Stimulated activated naive B cell treated with anti-CD40 and anti-IgM and Interleukin-4, amounts not matched to agents 10 μg/mL and 1 μg/mL and 100 μg/mL, for 72 hours (primary cell): ENCODE measurements around the gene RHBDL1.

ENCODE experiments used
- ATAC-seq, 2 donors: fragments of 150-1000 bp; cut with Tn5 transposase; replicated peaks; 2 replicates each; pipeline ENCODE4 v1.10.0; 2021; ENCODE audit warnings: moderate library complexity in 1 of 2
- DNase-seq: peaks from one replicate; pipeline ENCODE4 v3.0.0; 2021
- H3K27ac Mint-ChIP-seq: one replicate; pipeline ENCODE4 v1.8.0; 2022; ENCODE audit warnings: mild to moderate bottlenecking, mixed read lengths
- H3K27me3 Mint-ChIP-seq, 2 donors: one replicate each; pipeline ENCODE4 v1.8.0; 2022; ENCODE audit warnings: mixed read lengths in 2 of 2
- H3K36me3 Mint-ChIP-seq, 2 donors: one replicate each; pipeline ENCODE4 v1.8.0; 2022; ENCODE audit warnings: mixed read lengths in 2 of 2, mild to moderate bottlenecking in 1 of 2
- H3K4me1 Mint-ChIP-seq, 2 donors: one replicate each; pipeline ENCODE4 v1.8.0; 2022; ENCODE audit warnings: mixed read lengths in 2 of 2, mild to moderate bottlenecking in 1 of 2
- H3K4me3 Mint-ChIP-seq, 2 donors: one replicate each; pipeline ENCODE4 v1.8.0; 2022; ENCODE audit warnings: mild to moderate bottlenecking in 2 of 2, mixed read lengths in 2 of 2, moderate library complexity in 1 of 2
- H3K9me3 Mint-ChIP-seq, 2 donors: one replicate each; pipeline ENCODE4 v1.8.0; 2022; ENCODE audit warnings: mixed read lengths in 2 of 2, mild to moderate bottlenecking in 1 of 2

Gene RHBDL1

DNA sequence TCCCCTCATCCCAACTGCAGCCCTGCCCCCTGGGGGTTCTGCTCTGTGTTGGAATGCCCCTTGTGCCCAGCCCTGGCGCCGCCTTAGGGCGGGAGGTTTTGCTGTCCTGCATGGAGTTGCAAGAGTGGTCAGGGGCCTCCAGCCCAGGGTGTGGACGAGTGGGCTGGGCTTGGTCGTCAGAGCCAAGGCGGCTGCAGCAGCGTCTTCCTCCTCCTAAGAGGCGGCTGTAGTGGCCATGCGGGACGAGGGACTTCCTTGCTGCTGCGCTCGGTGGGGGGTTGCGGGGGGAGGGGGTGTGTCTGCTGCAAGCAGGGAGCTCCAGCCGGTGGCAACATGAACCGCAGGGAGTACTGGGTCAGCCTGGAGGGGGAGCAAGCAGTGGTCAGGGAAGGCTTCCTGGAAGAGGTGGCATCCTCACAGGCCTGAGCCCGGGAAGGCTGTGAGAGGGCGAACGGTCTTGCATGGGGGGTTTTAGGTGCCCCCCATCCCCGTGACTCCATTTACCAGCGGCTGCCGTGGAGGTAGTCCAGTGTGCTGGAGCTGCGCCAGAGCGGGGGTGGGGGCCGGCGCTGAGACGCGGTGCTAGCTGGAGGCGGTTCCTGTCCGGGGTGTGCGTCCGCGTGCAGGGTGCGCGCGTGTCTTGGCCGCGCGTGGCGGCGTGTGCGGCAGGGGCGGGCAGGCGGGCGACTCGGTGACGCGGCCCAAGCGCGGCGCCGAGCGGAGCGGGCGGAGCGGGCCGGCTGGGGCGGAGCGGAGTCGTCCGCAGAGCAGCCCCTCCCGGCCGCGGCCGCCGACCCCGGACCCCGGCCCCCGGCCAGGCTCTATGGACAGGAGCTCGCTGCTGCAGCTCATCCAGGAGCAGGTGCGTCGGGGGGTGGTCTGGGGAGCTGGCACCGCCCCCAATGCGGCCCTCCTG lies at the start of gene RHBDL1:
Gene RHBDL1 (plus strand): TSS at position 704 of the 916 bp plus-strand sequence. CDS start 120 bp downstream, at position 824.
- no peaks in the 10 kb centered on the region for H3K9me3 Mint-ChIP-seq
- H3K4me3 Mint-ChIP-seq: peak within 1 kb of the TSS; percentile 55 to 59
- no peak for ATAC-seq
- peaks cover 17 to 21% of the 10 kb centered on the region in 2 donors for H3K4me1 Mint-ChIP-seq
- peak within 1 kb of the TSS; percentile 56 for H3K27ac Mint-ChIP-seq
- H3K36me3 Mint-ChIP-seq: peaks cover 13 to 35% of the 10 kb centered on the region in 2 donors
- no peak for DNase-seq
- peaks cover 13 to 25% of the 10 kb centered on the region in 2 donors for H3K27me3 Mint-ChIP-seq

DNA sequence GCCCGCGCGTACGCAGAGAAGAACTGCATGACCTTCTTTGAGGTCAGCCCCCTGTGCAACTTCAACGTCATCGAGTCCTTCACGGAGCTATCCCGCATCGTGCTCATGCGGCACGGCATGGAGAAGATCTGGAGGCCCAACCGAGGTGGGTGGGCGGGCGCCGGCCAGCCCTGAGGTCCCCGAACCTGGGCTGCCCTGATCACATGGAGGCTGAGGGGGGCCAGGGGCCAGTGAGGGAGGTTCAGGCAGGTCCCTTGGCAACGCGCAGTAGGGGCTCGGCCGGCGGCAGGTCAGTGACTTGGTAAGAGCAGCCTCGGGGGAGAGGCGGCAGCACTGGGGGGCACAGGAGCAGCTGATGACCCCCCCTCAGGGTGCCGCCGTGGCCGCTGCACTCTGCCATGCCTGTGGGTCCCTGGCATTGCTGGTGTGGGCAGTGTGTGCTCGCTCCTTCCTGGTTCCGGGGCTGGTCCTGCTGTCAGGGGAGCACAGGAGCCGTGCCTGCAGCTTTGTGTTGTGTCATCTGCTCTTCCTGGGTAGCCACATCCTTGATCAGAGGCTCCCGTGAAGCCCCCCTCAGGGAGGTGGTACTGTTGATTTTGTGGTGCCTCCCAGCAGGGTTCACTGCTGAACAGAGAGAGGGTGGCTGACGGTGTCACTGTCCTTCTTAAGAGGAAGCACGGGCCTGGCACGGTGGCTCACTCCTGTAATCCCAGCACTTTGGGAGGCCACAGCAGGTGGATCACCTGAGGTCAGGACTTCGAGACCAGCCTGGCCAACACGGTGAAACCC lies 49.3 kb upstream of the RHBDL1 start:
- H3K36me3 Mint-ChIP-seq: peaks cover 11 to 13% of the 10 kb centered on the region in 2 donors
- H3K27me3 Mint-ChIP-seq: no peaks in the 10 kb centered on the region
- H3K4me3 Mint-ChIP-seq: no peak overlapping the region
- DNase-seq: no peak
- H3K4me1 Mint-ChIP-seq: peaks cover 0 to 2% of the 10 kb centered on the region in 2 donors
- no peaks in the 10 kb centered on the region for H3K9me3 Mint-ChIP-seq
- H3K27ac Mint-ChIP-seq: no peak overlapping the region
- ATAC-seq: no peak

DNA sequence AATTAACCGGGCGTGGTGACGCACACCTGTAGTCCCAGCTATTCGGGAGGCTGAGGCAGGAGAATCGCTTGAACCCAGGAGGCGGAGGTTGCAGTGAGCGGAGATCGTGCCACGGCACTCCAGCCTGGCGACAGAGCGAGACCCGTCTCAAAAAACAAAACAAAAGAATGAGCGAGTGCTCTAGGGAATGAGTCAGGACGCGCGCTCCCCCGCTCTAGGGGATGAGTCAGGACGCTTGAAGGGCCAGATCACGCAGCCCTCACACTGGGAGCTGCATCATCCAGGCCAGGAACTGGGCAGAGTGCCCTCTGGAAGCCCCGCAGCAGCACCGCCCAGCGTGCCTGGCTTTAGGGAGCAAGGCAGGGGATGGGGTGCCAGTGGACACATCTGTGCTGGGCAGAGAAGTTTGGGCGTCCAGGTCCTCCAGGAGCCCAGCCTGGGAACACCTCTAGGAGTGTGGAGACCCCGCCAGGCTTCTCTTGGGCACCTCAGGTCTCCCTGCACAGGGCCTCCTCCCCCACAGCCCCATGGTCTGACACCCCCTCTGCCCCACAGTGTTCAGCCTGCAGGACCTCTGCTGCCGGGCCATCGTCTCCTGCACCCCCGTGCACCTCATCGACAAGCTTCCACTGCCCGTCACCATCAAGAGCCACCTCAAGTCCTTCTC lies 48.6 kb upstream of the RHBDL1 start:
- no peak for DNase-seq
- Mint-ChIP-seq H3K36me3 (peaks cover 11 to 13% of the 10 kb centered on the region in 2 donors), H3K4me3 (no peak overlapping the region), H3K9me3 (no peaks in the 10 kb centered on the region), H3K27me3 (no peaks in the 10 kb centered on the region), H3K27ac (no peak overlapping the region), H3K4me1 (no peaks in the 10 kb centered on the region)
- no peak for ATAC-seq

GRCh38 chr16:627454-628239 lies 47.8 kb upstream of the RHBDL1 start:
- no peak overlapping the region for H3K27ac Mint-ChIP-seq
- H3K4me3 Mint-ChIP-seq: no peak overlapping the region
- no peaks in the 10 kb centered on the region for H3K9me3 Mint-ChIP-seq
- peaks cover 0 to 1% of the 10 kb centered on the region in 2 donors for H3K4me1 Mint-ChIP-seq
- DNase-seq: no peak
- H3K27me3 Mint-ChIP-seq: no peaks in the 10 kb centered on the region
- H3K36me3 Mint-ChIP-seq: peaks cover 11 to 15% of the 10 kb centered on the region in 2 donors
- no peak for ATAC-seq

DNA sequence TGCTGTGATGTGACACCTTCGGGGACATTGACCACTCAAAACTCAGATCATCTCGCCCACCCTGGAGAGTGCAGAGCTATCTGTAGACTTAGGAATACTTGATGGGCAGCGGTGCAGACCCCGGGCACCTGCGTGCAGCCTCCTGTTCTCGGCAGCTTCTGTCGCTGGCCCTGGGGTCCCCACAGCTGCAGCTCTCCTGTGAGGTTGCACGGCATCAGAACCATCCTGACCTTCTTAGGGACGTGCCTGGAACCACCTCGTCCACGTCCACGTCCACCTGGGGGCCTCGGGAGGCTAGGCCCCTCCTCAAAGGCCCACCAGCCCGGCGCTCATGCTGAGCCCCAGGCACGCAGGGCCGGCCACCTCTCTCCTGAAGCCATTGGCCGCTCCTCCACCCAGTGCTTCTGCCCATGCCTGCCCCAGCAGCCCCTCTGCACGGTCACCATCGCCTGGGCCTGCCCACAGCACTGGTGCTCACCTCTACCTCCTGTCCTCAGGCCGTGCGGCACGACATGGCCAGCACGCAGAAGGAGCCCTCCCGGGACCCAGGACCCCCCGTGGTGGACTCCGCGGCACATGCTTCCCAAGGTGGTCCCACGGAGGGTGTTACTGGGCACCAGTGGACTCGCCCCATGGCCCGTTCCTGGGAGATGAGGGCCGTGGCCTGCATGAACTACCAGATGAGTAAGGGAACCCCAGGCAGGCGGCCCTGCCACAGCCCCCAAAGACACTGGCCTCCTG lies 47.0 kb upstream of the RHBDL1 start:
- DNase-seq: no peak
- no peak overlapping the region for H3K4me3 Mint-ChIP-seq
- H3K9me3 Mint-ChIP-seq: no peaks in the 10 kb centered on the region
- H3K27me3 Mint-ChIP-seq: no peaks in the 10 kb centered on the region
- no peak overlapping the region for H3K27ac Mint-ChIP-seq
- ATAC-seq: no peak
- peaks cover 0 to 1% of the 10 kb centered on the region in 2 donors for H3K4me1 Mint-ChIP-seq
- peaks cover 11 to 15% of the 10 kb centered on the region in 2 donors for H3K36me3 Mint-ChIP-seq

DNA sequence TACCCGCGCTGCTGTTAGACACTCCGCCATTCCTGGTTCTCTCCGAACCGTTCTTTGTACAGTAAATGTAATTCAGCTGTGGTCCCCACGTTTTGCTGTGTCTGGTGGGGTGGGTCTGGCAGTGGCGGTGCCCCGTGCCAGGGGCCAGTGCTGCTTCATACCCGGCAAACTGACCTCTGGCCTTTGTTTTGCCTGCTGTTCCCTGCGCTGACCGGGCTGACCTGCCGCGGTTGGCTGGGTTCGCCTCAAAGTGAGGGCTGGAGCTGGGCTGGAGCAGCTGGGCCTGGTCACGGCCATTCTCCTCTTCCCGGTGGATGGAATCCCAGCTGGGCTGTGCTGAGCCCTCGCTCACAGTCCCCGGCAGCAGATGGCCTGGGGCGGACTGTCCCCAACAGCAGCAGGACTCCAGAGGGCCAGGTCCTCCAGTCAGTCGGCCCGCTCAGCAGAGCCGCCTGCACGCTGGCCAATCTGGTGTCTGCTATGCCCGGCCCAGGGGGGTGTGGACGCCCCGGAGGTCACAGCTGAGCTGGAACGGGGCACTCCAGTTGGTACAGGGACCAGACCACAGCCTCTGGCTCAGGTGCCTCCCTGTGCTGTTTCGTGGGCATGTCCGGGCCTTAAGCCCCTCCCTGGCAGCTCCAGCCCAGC lies 46.2 kb upstream of the RHBDL1 start:
- DNase-seq (no peak), ATAC-seq (no peak)
- H3K27ac Mint-ChIP-seq: no peak overlapping the region
- no peaks in the 10 kb centered on the region for H3K27me3 Mint-ChIP-seq
- H3K4me3 Mint-ChIP-seq: no peak overlapping the region
- peaks cover 11 to 15% of the 10 kb centered on the region in 2 donors for H3K36me3 Mint-ChIP-seq
- no peaks in the 10 kb centered on the region for H3K9me3 Mint-ChIP-seq
- peaks cover 1% of the 10 kb centered on the region in 2 donors for H3K4me1 Mint-ChIP-seq

DNA sequence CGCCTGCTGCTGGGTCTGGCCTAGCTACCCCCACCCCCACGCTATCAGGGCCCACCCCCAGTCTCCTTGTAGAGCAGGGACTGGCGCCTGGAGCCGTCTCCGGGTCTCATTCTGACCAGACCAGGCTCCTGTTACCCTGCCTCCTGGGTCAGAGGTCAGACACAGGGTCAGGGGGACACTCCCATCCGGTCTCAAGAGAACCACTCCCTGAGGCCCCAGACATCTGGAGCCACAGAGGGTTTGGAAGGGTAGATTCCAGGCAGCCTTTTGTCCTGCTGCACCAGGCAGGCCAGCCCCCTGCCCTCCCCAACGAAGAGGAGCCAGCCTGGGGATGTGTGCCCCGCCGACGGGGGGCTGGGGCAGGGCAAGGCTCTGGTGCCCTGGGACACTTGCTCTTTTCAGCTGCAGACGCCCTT lies 45.6 kb upstream of the RHBDL1 start:
- no peak for ATAC-seq
- Mint-ChIP-seq H3K27ac (peak overlapping the region; percentile 67), H3K36me3 (peaks cover 11 to 15% of the 10 kb centered on the region in 2 donors), H3K4me1 (peaks cover 3 to 6% of the 10 kb centered on the region in 2 donors), H3K4me3 (no peak overlapping the region), H3K27me3 (no peaks in the 10 kb centered on the region), H3K9me3 (no peaks in the 10 kb centered on the region)
- no peak for DNase-seq

DNA sequence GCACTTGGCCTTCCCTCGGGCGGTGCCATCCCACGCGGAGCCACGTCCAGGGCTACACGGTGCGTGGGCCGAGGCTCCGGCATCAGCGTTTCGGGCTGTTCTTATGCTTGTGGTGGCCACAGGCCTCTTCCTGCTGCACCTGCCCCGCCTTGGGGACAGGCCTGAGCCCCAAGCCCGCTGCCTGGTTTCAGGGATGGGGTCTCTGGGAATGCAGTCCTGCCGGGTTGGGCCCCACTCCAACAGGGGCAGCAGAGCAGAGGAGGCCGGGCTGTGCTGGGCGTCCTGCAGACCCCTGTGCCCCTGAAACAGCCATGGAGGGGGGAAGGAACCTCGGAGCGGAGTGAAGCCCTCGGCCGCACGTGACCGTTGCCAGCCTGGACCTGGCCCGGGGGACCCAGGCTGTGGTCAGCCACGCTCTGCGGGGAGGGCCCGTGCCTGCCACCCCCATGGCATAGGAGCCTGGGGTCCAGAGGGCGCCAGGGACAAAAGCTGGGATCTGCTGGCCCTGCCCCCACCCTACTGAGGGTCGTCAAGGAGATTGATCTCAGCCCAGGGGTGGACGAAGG lies 45.1 kb upstream of the RHBDL1 start:
- DNase-seq (no peak), ATAC-seq (no peak)
- Mint-ChIP-seq H3K36me3 (peaks cover 11 to 15% of the 10 kb centered on the region in 2 donors), H3K9me3 (no peaks in the 10 kb centered on the region), H3K4me3 (no peak overlapping the region), H3K4me1 (peaks cover 6 to 10% of the 10 kb centered on the region in 2 donors), H3K27me3 (no peaks in the 10 kb centered on the region), H3K27ac (no peak overlapping the region)

DNA sequence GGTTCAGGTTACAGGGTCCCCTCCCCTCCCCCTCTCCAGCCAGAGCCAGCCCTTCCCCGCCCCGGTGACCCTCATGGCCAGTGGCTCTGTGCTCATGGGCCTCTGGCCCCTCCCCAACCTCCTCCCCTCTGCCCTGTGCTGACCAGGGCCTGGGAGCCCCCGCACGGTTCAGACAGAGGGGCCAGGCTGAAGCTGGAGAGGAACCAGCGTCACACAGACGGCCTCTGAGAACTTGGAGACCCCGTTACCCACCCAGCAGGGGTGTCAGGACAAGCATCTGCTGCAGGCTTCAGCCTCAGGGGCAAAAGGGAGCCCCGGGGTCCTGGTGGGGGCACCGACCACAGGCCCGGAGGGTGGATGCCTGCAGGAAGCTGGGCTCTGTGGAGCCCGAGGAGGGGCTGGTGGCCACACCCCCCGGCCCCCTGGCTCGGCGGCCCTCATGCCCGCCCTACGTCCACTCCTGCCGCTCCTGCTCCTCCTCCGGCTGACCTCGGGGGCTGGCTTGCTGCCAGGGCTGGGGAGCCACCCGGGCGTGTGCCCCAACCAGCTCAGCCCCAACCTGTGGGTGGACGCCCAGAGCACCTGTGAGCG lies 44.6 kb upstream of the RHBDL1 start, which contains the start of gene WFIKKN1:
Gene WFIKKN1 (plus strand): TSS at position 171 of the 591 bp plus-strand sequence. CDS start 269 bp downstream, at position 440.
- peak within 1 kb of the TSS in 1 of 2 donors; percentile 28 for H3K4me3 Mint-ChIP-seq
- H3K27me3 Mint-ChIP-seq: no peaks in the 10 kb centered on the region
- peaks cover 6 to 10% of the 10 kb centered on the region in 2 donors for H3K4me1 Mint-ChIP-seq
- no peaks in the 10 kb centered on the region for H3K9me3 Mint-ChIP-seq
- H3K27ac Mint-ChIP-seq: peak within 1 kb of the TSS; percentile 67
- H3K36me3 Mint-ChIP-seq: peaks cover 11 to 15% of the 10 kb centered on the region in 2 donors
- DNase-seq (no peak), ATAC-seq (no peak)

DNA sequence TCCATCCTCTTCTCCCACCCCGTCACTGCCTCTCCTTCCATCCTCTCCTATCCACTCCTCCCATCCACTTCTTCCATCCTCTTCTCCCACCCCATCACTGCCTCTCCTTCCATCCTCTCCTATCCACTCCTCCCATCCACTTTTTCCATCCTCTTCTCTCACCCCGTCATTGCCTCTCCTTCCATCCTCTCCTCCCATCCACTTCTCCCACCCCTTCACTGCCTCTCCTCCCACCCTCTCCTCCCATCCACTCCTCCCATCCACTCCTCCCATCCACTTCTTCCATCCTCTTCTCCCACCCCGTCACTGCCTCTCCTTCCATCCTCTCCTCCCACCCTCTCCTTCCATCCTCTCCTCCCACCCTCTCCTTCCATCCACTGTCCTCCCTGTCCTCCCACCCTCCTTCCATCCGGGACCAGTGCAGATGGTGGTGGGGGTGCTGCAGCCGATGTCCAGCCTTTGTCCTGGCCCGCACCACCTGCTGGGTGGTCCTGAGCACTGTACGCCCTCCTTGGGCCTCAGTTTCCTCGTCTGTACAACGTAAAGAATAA lies 43.6 kb upstream of the RHBDL1 start:
- H3K36me3 Mint-ChIP-seq: peaks cover 13% of the 10 kb centered on the region in 2 donors
- peaks cover 13 to 18% of the 10 kb centered on the region in 2 donors for H3K4me1 Mint-ChIP-seq
- no peak for DNase-seq
- H3K9me3 Mint-ChIP-seq: peaks cover 0 to 2% of the 10 kb centered on the region in 2 donors
- peaks cover 5% of the 10 kb centered on the region in 2 donors for H3K27me3 Mint-ChIP-seq
- no peak for ATAC-seq
- peak overlapping the region in 1 of 2 donors; percentile 28 for H3K4me3 Mint-ChIP-seq
- peak overlapping the region; percentile 57 for H3K27ac Mint-ChIP-seq

DNA sequence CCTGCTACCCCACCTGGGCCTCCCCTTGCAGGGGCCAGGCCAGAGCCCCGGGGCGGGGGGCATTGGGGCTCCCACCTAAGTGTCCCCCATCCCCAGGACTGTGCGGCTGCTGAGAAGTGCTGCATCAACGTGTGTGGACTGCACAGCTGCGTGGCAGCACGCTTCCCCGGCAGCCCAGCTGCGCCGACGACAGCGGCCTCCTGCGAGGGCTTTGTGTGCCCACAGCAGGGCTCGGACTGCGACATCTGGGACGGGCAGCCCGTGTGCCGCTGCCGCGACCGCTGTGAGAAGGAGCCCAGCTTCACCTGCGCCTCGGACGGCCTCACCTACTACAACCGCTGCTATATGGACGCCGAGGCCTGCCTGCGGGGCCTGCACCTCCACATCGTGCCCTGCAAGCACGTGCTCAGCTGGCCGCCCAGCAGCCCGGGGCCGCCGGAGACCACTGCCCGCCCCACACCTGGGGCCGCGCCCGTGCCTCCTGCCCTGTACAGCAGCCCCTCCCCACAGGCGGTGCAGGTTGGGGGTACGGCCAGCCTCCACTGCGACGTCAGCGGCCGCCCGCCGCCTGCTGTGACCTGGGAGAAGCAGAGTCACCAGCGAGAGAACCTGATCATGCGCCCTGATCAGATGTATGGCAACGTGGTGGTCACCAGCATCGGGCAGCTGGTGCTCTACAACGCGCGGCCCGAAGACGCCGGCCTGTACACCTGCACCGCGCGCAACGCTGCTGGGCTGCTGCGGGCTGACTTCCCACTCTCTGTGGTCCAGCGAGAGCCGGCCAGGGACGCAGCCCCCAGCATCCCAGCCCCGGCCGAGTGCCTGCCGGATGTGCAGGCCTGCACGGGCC lies 42.8 kb upstream of the RHBDL1 start:
- H3K27me3 Mint-ChIP-seq: peaks cover 5 to 6% of the 10 kb centered on the region in 2 donors
- ATAC-seq (no peak), DNase-seq (no peak)
- H3K4me1 Mint-ChIP-seq: peaks cover 15 to 18% of the 10 kb centered on the region in 2 donors
- peaks cover 0 to 2% of the 10 kb centered on the region in 2 donors for H3K9me3 Mint-ChIP-seq
- H3K4me3 Mint-ChIP-seq: no peak overlapping the region
- peaks cover 7 to 13% of the 10 kb centered on the region in 2 donors for H3K36me3 Mint-ChIP-seq
- H3K27ac Mint-ChIP-seq: no peak overlapping the region
